CD14-positive monocyte (primary cell): Measurements from ENCODE around the gene RAB37. TPM values are rescaled to one million over a fixed set of nuclear protein-coding genes. Genes with fewer than 3 reads are reported as not detected.

ENCODE experiments used
- DNase-seq, 3 donors: peaks; one replicate each; pipeline ENCODE4 v3.0.0-alpha.2; 2011 to 2022
- H2AFZ ChIP-seq: 2 replicates; pipeline ENCODE4 v1.6.0; 2012; ENCODE audit warnings: mild to moderate bottlenecking, low read depth, low read length, inconsistent platforms; ENCODE audit not compliant: insufficient read depth, poor library complexity, severe bottlenecking
- H3K27ac ChIP-seq, 2 donors: 1 replicate in 1 of 2; 2 replicates in 1 of 2; pipeline ENCODE4 v1.5.1; 2012 to 2013; ENCODE audit warnings: low read length in 2 of 2, control low read depth in 1 of 2, inconsistent platforms in 1 of 2, low read depth in 1 of 2, mild to moderate bottlenecking in 1 of 2
- H3K27me3 ChIP-seq, 2 donors: one replicate each; pipeline versions ENCODE4 v1.6.0 to v1.6.1; 2011 to 2013; ENCODE audit warnings: low read length in 2 of 2; ENCODE audit not compliant: control insufficient read depth in 2 of 2, insufficient read depth in 2 of 2
- H3K36me3 ChIP-seq, 2 donors: replicated peaks in 1 of 2; 1 replicate in 1 of 2; 2 replicates in 1 of 2; pipeline versions ENCODE4 v1.5.1 to v1.6.1; 2012 to 2013; ENCODE audit warnings: low read length in 2 of 2, control low read depth in 1 of 2, inconsistent platforms in 1 of 2, mild to moderate bottlenecking in 1 of 2; ENCODE audit not compliant: insufficient read depth in 2 of 2, control insufficient read depth in 1 of 2
- H3K4me1 ChIP-seq, 2 donors: 1 replicate in 1 of 2; 2 replicates in 1 of 2; pipeline versions ENCODE4 v1.5.1 to v1.6.1; 2012 to 2013; ENCODE audit warnings: low read length in 2 of 2, control low read depth in 1 of 2, inconsistent platforms in 1 of 2, mild to moderate bottlenecking in 1 of 2, moderate library complexity in 1 of 2; ENCODE audit not compliant: insufficient read depth in 2 of 2, control insufficient read depth in 1 of 2
- H3K4me2 ChIP-seq: replicated peaks from 2 replicates; pipeline ENCODE3; 2012; ENCODE audit warnings: low read length, moderate library complexity, mild to moderate bottlenecking; ENCODE audit not compliant: poor library complexity, severe bottlenecking; ENCODE audit errors: extremely low read depth
- H3K4me3 ChIP-seq, 3 experiments: fragments of 200-600 bp in 1 of 3; sonication (generic) in 1 of 3; replicated peaks in 1 of 3; 1 replicate in 2 of 3; 2 replicates in 1 of 3; pipeline ENCODE4 v1.5.1; 2011 to 2013; ENCODE audit warnings: low read length in 3 of 3, mild to moderate bottlenecking in 3 of 3, control low read depth in 2 of 3, low read depth in 2 of 3, inconsistent platforms in 1 of 3, moderate library complexity in 1 of 3
- H3K79me2 ChIP-seq: 2 replicates; pipeline ENCODE4 v1.6.0; 2012; ENCODE audit warnings: mild to moderate bottlenecking, control low read depth, inconsistent platforms, low read length, moderate library complexity; ENCODE audit not compliant: insufficient read depth
- H3K9ac ChIP-seq: 2 replicates; pipeline ENCODE4 v1.6.0; 2017; ENCODE audit warnings: low read length, mild to moderate bottlenecking; ENCODE audit not compliant: insufficient read depth, poor library complexity, severe bottlenecking
- H3K9me3 ChIP-seq, 2 donors: replicated peaks in 1 of 2; 1 replicate in 1 of 2; 2 replicates in 1 of 2; pipeline versions ENCODE4 v1.5.1 to v1.6.1; 2012 to 2013; ENCODE audit warnings: low read length in 2 of 2, control low read depth in 1 of 2; ENCODE audit not compliant: control insufficient read depth in 1 of 2, insufficient read depth in 1 of 2
- H4K20me1 ChIP-seq: 2 replicates; pipeline ENCODE4 v1.6.0; 2012; ENCODE audit warnings: mild to moderate bottlenecking, low read length, control low read depth, moderate library complexity; ENCODE audit not compliant: insufficient read depth
- H3K27ac Mint-ChIP-seq, 7 donors: one replicate each; pipeline ENCODE4 v1.8.0; 2020; ENCODE audit warnings: mild to moderate bottlenecking in 7 of 7, mixed read lengths in 7 of 7, moderate library complexity in 6 of 7, inconsistent platforms in 2 of 7
- H3K27me3 Mint-ChIP-seq, 3 donors: one replicate each; pipeline ENCODE4 v1.8.0; 2021 to 2022; ENCODE audit warnings: low read depth in 3 of 3, mild to moderate bottlenecking in 3 of 3, mixed read lengths in 3 of 3, moderate library complexity in 3 of 3, inconsistent platforms in 1 of 3
- H3K36me3 Mint-ChIP-seq, 2 donors: one replicate each; pipeline ENCODE4 v1.8.0; 2020; ENCODE audit warnings: mixed read lengths in 2 of 2, inconsistent platforms in 1 of 2, mild to moderate bottlenecking in 1 of 2
- H3K4me1 Mint-ChIP-seq: one replicate; pipeline ENCODE4 v1.8.0; 2020; ENCODE audit warnings: mild to moderate bottlenecking, mixed read lengths
- H3K4me3 Mint-ChIP-seq, 2 donors: one replicate each; pipeline ENCODE4 v1.8.0; 2020; ENCODE audit warnings: mild to moderate bottlenecking in 2 of 2, mixed read lengths in 2 of 2, moderate library complexity in 1 of 2
- H3K9me3 Mint-ChIP-seq, 7 donors: one replicate each; pipeline ENCODE4 v1.8.0; 2020 to 2022; ENCODE audit warnings: mixed read lengths in 7 of 7, mild to moderate bottlenecking in 6 of 7, moderate library complexity in 6 of 7, inconsistent platforms in 2 of 7
- WGBS: methylation state at CpG from one replicate; pipeline ENCODE4 v1.1.5; 2013; ENCODE audit warnings: missing lambda C conversion rate; ENCODE audit not compliant: insufficient coverage; 5-methylcytosine and 5-hydroxymethylcytosine counted together
- intact Hi-C, 2 donors: fragments of 100-400 bp; cut with micrococcal nuclease; formaldehyde crosslinking; loops; one replicate each; pipeline versions ENCODE4 v1.15.0 to v1.15.1; 2023
- polyA plus RNA-seq, 3 donors: library from polyadenylated mRNA; depleted of rRNA in 1 of 3; unstranded in 2 of 3; stranded (reverse) in 1 of 3; fragments of 300-500 nt in 2 of 3; fragments of >200 nt in 1 of 3; fragmentation: Illumina TruSeq in 2 of 3; gene quantifications; 1 replicate in 2 of 3; 2 replicates in 1 of 3; pipeline ENCODE4 v1.2.3, GENCODE V29; 2012 to 2021
- TF ChIP-seq, protein P1 (sequence below): fragments of 200-600 bp; IDR thresholded peaks from one replicate; pipeline ENCODE4 v1.8.0; 2022; ENCODE audit warnings: antibody characterized with exemption, mild to moderate bottlenecking

Gene RAB37
- polyA plus RNA-seq, 3 donors, result 26.8 to 40.9 (median 33.1) TPM

DNA sequence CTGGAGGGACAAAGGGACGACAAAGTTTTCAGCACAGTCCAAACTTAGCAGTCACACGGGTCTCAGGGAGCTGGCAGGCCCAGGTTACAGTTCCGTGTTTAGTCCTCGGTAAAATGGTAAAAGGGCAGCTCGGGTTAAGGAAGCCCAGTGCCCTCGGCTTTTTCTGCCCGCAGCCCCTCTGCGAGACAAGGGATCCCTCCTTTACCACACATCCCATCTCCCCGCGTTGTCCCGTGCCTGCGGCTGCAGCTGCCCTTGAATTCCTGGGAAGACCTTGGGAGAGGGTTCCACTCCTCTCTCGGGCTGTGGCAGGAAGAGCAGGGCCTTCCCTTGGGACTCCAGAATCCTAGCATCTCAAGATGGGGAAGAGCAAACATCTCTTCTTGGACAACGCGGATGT, 7.2 kb upstream of the RAB37 start:
- peaks cover 16 to 26% of the 10 kb centered on the region in 2 donors for H3K4me1 ChIP-seq
- no peak overlapping the region for H3K4me2 ChIP-seq
- TF ChIP-seq, protein P1, sequence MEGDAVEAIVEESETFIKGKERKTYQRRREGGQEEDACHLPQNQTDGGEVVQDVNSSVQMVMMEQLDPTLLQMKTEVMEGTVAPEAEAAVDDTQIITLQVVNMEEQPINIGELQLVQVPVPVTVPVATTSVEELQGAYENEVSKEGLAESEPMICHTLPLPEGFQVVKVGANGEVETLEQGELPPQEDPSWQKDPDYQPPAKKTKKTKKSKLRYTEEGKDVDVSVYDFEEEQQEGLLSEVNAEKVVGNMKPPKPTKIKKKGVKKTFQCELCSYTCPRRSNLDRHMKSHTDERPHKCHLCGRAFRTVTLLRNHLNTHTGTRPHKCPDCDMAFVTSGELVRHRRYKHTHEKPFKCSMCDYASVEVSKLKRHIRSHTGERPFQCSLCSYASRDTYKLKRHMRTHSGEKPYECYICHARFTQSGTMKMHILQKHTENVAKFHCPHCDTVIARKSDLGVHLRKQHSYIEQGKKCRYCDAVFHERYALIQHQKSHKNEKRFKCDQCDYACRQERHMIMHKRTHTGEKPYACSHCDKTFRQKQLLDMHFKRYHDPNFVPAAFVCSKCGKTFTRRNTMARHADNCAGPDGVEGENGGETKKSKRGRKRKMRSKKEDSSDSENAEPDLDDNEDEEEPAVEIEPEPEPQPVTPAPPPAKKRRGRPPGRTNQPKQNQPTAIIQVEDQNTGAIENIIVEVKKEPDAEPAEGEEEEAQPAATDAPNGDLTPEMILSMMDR, result no peak
- H3K36me3 ChIP-seq, result no peaks in the 10 kb centered on the region
- peaks cover 0 to 3% (median 0%) of the 10 kb centered on the region in 7 donors for H3K9me3 Mint-ChIP-seq
- no peak overlapping the region for H3K4me3 Mint-ChIP-seq
- H3K4me3 ChIP-seq, result no peak overlapping the region
- H3K27ac Mint-ChIP-seq, result peak overlapping the region in 2 of 7 donors; percentile 59 to 77
- H3K36me3 Mint-ChIP-seq, result no peaks in the 10 kb centered on the region
- DNase-seq, result no peak
- no peak overlapping the region for H3K27ac ChIP-seq
- H3K9me3 ChIP-seq, result no peaks in the 10 kb centered on the region
- no peaks in the 10 kb centered on the region for H3K27me3 Mint-ChIP-seq
- H4K20me1 ChIP-seq, result no peaks in the 10 kb centered on the region
- intact Hi-C loops, result loop anchor here (10.0 kb wide), 2 partner anchors 165 to 355 kb away; partner anchors contain the start of gene CD300H (in 1 of the 2)
- no peaks in the 10 kb centered on the region for H3K27me3 ChIP-seq
- H2AFZ ChIP-seq, result no peak overlapping the region
- peaks cover 28% of the 10 kb centered on the region for H3K4me1 Mint-ChIP-seq
- WGBS, result 98% methylated on average over 13 of the region's 15 CpGs
- no peaks in the 10 kb centered on the region for H3K79me2 ChIP-seq
- H3K9ac ChIP-seq, result no peak overlapping the region

DNA sequence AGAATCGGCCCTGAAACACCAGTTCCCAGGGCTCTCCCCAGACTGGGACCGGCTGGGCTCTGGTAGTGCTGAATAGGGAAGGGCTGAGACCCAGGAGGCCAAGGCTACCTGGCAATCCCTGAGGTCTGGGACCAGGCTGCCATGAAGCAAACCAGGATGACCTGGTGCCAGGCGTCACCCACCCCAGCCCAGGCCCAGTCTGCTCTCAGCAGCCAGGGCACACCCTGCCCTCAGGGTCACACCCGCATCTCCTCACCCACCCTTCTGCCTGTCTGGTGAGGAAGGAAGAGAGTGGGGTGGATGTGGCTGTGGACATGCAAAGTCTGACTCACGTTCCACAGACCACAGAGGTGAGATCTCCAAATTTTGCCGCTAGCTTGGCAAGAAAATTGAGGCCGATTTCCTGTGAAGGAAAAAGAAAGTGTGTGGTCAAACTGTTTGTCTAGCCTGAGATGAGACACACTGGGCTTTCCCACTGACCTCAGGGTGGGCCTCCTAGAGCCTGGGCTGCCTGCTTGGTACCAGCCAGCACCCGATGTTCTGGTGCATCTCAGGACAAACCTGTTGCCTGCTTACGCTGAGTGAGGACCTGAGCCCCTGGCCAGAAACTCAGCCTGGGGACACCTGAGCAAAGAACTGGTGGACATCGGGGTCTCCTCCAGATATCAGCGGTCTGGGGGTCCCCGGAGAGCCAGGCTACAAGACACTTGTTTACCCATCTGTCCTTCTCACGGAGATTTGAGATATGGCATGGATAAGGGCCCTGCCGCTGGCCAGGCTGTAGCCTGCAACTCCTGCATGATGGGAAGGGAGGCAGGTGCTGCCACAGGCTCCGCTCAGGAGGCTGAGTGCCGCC, 6.3 kb upstream of the RAB37 start:
- no peaks in the 10 kb centered on the region for H3K36me3 Mint-ChIP-seq
- no peaks in the 10 kb centered on the region for H4K20me1 ChIP-seq
- peak overlapping the region in 5 of 7 donors; percentile 8 to 46 (median 41) for H3K27ac Mint-ChIP-seq
- H3K27me3 Mint-ChIP-seq, result no peaks in the 10 kb centered on the region
- H3K4me1 ChIP-seq, result peaks cover 18 to 34% of the 10 kb centered on the region in 2 donors
- no peaks in the 10 kb centered on the region for H3K79me2 ChIP-seq
- peaks cover 0 to 3% (median 0%) of the 10 kb centered on the region in 7 donors for H3K9me3 Mint-ChIP-seq
- H3K4me3 Mint-ChIP-seq, result peak overlapping the region in 1 of 2 donors; percentile 66
- no peak overlapping the region for H3K4me3 ChIP-seq
- H3K36me3 ChIP-seq, result no peaks in the 10 kb centered on the region
- intact Hi-C loops, result loop anchor here (10.0 kb wide), 2 partner anchors 166 to 356 kb away; partner anchors contain the start of gene CD300H (in 1 of the 2)
- no peaks in the 10 kb centered on the region for H3K9me3 ChIP-seq
- no peaks in the 10 kb centered on the region for H3K27me3 ChIP-seq
- H2AFZ ChIP-seq, result no peak overlapping the region
- WGBS, result 54% methylated on average over 12 of the region's 16 CpGs
- H3K4me1 Mint-ChIP-seq, result peaks cover 33% of the 10 kb centered on the region
- DNase-seq, result peak; percentile 76 to 82 (median 77)
- H3K4me2 ChIP-seq, result peak overlapping the region; percentile 18
- peak overlapping the region in 1 of 2 donors; percentile 4 for H3K27ac ChIP-seq
- TF ChIP-seq, protein P1, result no peak
- no peak overlapping the region for H3K9ac ChIP-seq
